B cell (primary cell): ENCODE results near the gene RABAC1. TPM values are rescaled to one million over a fixed set of nuclear protein-coding genes. Genes with fewer than 3 reads are reported as not detected.
A peak's percentile ranks its signal among the peaks of the same experiment; 100 is the strongest.

ENCODE experiments used
- ATAC-seq: fragments of 200-7000 bp; cut with Tn5 transposase; one replicate; pipeline ENCODE4 v1.10.0; 2021; ENCODE audit warnings: low read depth, mild to moderate bottlenecking, moderate number of reproducible peaks, moderate library complexity
- CTCF ChIA-PET: fragments of 350-600 bp; sonication (Branson Sonifier 250); formaldehyde crosslinking; loops from one replicate; lab custom pipeline; 2021; ENCODE audit warnings: antibody characterized with exemption, inconsistent platforms; lab: Charles Lee
- POLR2A ChIA-PET: fragments of 350-600 bp; sonication (Branson Sonifier 250); formaldehyde crosslinking; loops from one replicate; lab custom pipeline; 2021; ENCODE audit warnings: antibody characterized with exemption; lab: Charles Lee
- DNase-seq: peaks from one replicate; pipeline ENCODE4 v3.0.0; 2013
- H2AFZ ChIP-seq: 2 replicates; pipeline ENCODE4 v1.6.1; 2012; ENCODE audit warnings: mild to moderate bottlenecking, low read depth, low read length; ENCODE audit not compliant: insufficient read depth, poor library complexity, severe bottlenecking
- H3K27ac ChIP-seq, 2 donors: 1 replicate in 1 of 2; 2 replicates in 1 of 2; pipeline ENCODE4 v1.5.1; 2012 to 2013; ENCODE audit warnings: low read length in 2 of 2, mild to moderate bottlenecking in 2 of 2, moderate library complexity in 1 of 2
- H3K27me3 ChIP-seq, 4 experiments: fragments of 200-600 bp in 1 of 4; sonication (generic) in 1 of 4; replicated peaks in 1 of 4; 1 replicate in 2 of 4; 2 replicates in 2 of 4; pipeline versions ENCODE4 v1.6.1 to v1.7.0; 2013 to 2016; ENCODE audit warnings: low read length in 3 of 4, mild to moderate bottlenecking in 2 of 4, mixed read lengths in 1 of 4, moderate library complexity in 1 of 4; ENCODE audit not compliant: insufficient read depth in 4 of 4, control insufficient read depth in 3 of 4; ENCODE audit errors: control extremely low read depth in 1 of 4
- H3K36me3 ChIP-seq, 2 experiments: replicated peaks in 1 of 2; 1 replicate in 1 of 2; 2 replicates in 1 of 2; pipeline versions ENCODE4 v1.6.1 to v1.7.1; 2013; ENCODE audit warnings: low read length in 1 of 2; ENCODE audit not compliant: insufficient read depth in 2 of 2, control insufficient read depth in 1 of 2; ENCODE audit errors: control extremely low read depth in 1 of 2, extremely low read depth in 1 of 2
- H3K4me1 ChIP-seq, 2 donors: fragments of 200-600 bp in 1 of 2; sonication (generic) in 1 of 2; 1 replicate in 1 of 2; 2 replicates in 1 of 2; pipeline versions ENCODE4 v1.5.1 to v1.6.1; 2013 to 2017; ENCODE audit warnings: low read length in 2 of 2; ENCODE audit not compliant: control insufficient read depth in 2 of 2, insufficient read depth in 2 of 2
- H3K4me2 ChIP-seq: replicated peaks from 2 replicates; pipeline ENCODE3; 2012; ENCODE audit warnings: mild to moderate bottlenecking, low read depth, low read length; ENCODE audit not compliant: poor library complexity, severe bottlenecking
- H3K4me3 ChIP-seq, 5 experiments: fragments of 200-600 bp in 1 of 5; sonication (generic) in 1 of 5; 1 replicate in 3 of 5; 2 replicates in 2 of 5; pipeline versions ENCODE4 v1.5.1 to v1.7.0; 2011 to 2016; ENCODE audit warnings: low read length in 4 of 5, mild to moderate bottlenecking in 4 of 5, low read depth in 2 of 5, control low read depth in 1 of 5, moderate library complexity in 1 of 5; ENCODE audit not compliant: insufficient read depth in 1 of 5; ENCODE audit errors: control extremely low read depth in 1 of 5, extremely low read depth in 1 of 5
- H3K79me2 ChIP-seq: fragments of 200-600 bp; sonication (generic); one replicate; pipeline ENCODE4 v1.6.0; 2016; ENCODE audit warnings: low read length; ENCODE audit not compliant: control insufficient read depth, insufficient read depth
- H3K9ac ChIP-seq: fragments of 200-600 bp; sonication (generic); 2 replicates; pipeline ENCODE4 v1.6.1; 2017; ENCODE audit warnings: mild to moderate bottlenecking, low read length, moderate library complexity
- H3K9me3 ChIP-seq, 3 donors: one replicate each; pipeline versions ENCODE4 v1.6.1 to v1.7.1; 2013; ENCODE audit warnings: low read length in 2 of 3; ENCODE audit not compliant: control insufficient read depth in 2 of 3, insufficient read depth in 1 of 3; ENCODE audit errors: control extremely low read depth in 1 of 3
- H4K20me1 ChIP-seq: 2 replicates; pipeline ENCODE4 v1.6.0; 2012; ENCODE audit warnings: mild to moderate bottlenecking, low read length; ENCODE audit not compliant: insufficient read depth, control insufficient read depth, poor library complexity, severe bottlenecking
- H3K27ac Mint-ChIP-seq: one replicate; pipeline ENCODE4 v1.8.0; 2021; ENCODE audit warnings: mixed read lengths
- H3K27me3 Mint-ChIP-seq: one replicate; pipeline ENCODE4 v1.8.0; 2021; ENCODE audit warnings: mixed read lengths
- H3K4me1 Mint-ChIP-seq: one replicate; pipeline ENCODE4 v1.8.0; 2021; ENCODE audit warnings: mixed read lengths
- H3K4me3 Mint-ChIP-seq: one replicate; pipeline ENCODE4 v1.8.0; 2021; ENCODE audit warnings: mixed read lengths
- H3K9me3 Mint-ChIP-seq: one replicate; pipeline ENCODE4 v1.8.0; 2022; ENCODE audit warnings: mixed read lengths; ENCODE audit not compliant: insufficient read depth
- EZH2 ChIP-seq: IDR thresholded peaks from 2 replicates; pipeline ENCODE4 v1.6.1; 2012; ENCODE audit warnings: borderline replicate concordance, low read depth, mild to moderate bottlenecking, moderate library complexity, low read length; ENCODE audit not compliant: insufficient read depth, poor library complexity, severe bottlenecking
- WGBS: methylation state at CpG from one replicate; pipeline ENCODE4 v1.1.5; 2013; ENCODE audit warnings: missing lambda C conversion rate; ENCODE audit not compliant: insufficient coverage; 5-methylcytosine and 5-hydroxymethylcytosine counted together
- intact Hi-C: fragments of 100-400 bp; cut with micrococcal nuclease; formaldehyde crosslinking; loops from one replicate; pipeline ENCODE4 v1.10.0; 2022
- polyA plus RNA-seq: library from polyadenylated mRNA; depleted of rRNA; stranded (reverse); fragments of >200 nt; gene quantifications from 2 replicates; pipeline ENCODE4 v1.2.3, GENCODE V29; 2012
- total RNA-seq, 2 donors: library from RNA; stranded (reverse); fragments of 120-200 nt in 1 of 2; gene quantifications; 1 replicate in 1 of 2; 2 replicates in 1 of 2; pipeline versions ENCODE4 v1.2.3 to v1.2.4, GENCODE V29; 2013 to 2022
- TF ChIP-seq, protein P1 (sequence below): fragments of 200-600 bp; IDR thresholded peaks from one replicate; pipeline ENCODE4 v1.8.0; 2022; ENCODE audit warnings: antibody characterized with exemption, mild to moderate bottlenecking

The RABAC1 gene
- total and polyA plus RNA-seq, 2 donors (not counting 1 experiment from before 2014, with no cell fraction given) = 146 to 190 TPM

- H3K27me3 ChIP-seq = peaks cover 0 to 38% (median 27%) of the 10 kb centered on the region in 4 experiments
- Mint-ChIP-seq H3K4me3 (peak overlapping the region; percentile 36), H3K27me3 (peaks cover 16% of the 10 kb centered on the region), H3K27ac (no peak overlapping the region), H3K9me3 (no peaks in the 10 kb centered on the region), H3K4me1 (peaks cover 22% of the 10 kb centered on the region)
- peak overlapping the region; percentile 38 for H3K4me2 ChIP-seq
- no peak overlapping the region for H3K4me3 ChIP-seq
- intact Hi-C loops = no loop called here
- H3K79me2 ChIP-seq = peaks cover 10% of the 10 kb centered on the region
- peaks cover 50 to 53% of the 10 kb centered on the region in 2 donors for H3K4me1 ChIP-seq
- H3K36me3 ChIP-seq = no peaks in the 10 kb centered on the region
- TF ChIP-seq EZH2 = no peak
- TF ChIP-seq, protein P1, sequence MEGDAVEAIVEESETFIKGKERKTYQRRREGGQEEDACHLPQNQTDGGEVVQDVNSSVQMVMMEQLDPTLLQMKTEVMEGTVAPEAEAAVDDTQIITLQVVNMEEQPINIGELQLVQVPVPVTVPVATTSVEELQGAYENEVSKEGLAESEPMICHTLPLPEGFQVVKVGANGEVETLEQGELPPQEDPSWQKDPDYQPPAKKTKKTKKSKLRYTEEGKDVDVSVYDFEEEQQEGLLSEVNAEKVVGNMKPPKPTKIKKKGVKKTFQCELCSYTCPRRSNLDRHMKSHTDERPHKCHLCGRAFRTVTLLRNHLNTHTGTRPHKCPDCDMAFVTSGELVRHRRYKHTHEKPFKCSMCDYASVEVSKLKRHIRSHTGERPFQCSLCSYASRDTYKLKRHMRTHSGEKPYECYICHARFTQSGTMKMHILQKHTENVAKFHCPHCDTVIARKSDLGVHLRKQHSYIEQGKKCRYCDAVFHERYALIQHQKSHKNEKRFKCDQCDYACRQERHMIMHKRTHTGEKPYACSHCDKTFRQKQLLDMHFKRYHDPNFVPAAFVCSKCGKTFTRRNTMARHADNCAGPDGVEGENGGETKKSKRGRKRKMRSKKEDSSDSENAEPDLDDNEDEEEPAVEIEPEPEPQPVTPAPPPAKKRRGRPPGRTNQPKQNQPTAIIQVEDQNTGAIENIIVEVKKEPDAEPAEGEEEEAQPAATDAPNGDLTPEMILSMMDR = no peak
- H3K9ac ChIP-seq = no peak overlapping the region
- H2AFZ ChIP-seq = no peak overlapping the region
- no peak for ATAC-seq
- peaks cover 0 to 16% (median 0%) of the 10 kb centered on the region in 3 donors for H3K9me3 ChIP-seq
- peak; percentile 34 for DNase-seq
- WGBS = 45% methylated on average over 3 of the region's 6 CpGs
- no peak overlapping the region for H3K27ac ChIP-seq
- POLR2A ChIA-PET = no interaction called here
- CTCF ChIA-PET = no interaction called here
- H4K20me1 ChIP-seq = no peaks in the 10 kb centered on the region
Observed at GRCh38 chr19:41923045-41923788, 35.9 kb downstream of the RABAC1 start.

- TF ChIP-seq, protein P1 = no peak
- TF ChIP-seq EZH2 = no peak
- Histone ChIP-seq H3K27me3 (peaks cover 0 to 44% (median 28%) of the 10 kb centered on the region in 4 experiments), H3K4me1 (peaks cover 48 to 51% of the 10 kb centered on the region in 2 donors), H4K20me1 (no peaks in the 10 kb centered on the region), H3K4me2 (peak overlapping the region; percentile 38), H2AFZ (no peak overlapping the region), H3K36me3 (no peaks in the 10 kb centered on the region), H3K9ac (no peak overlapping the region), H3K79me2 (peaks cover 10% of the 10 kb centered on the region), H3K9me3 (peaks cover 0 to 22% (median 0%) of the 10 kb centered on the region in 3 donors), H3K4me3 (no peak overlapping the region), H3K27ac (no peak overlapping the region)
- Mint-ChIP-seq H3K4me1 (peaks cover 21% of the 10 kb centered on the region), H3K27ac (no peak overlapping the region), H3K4me3 (peak overlapping the region; percentile 56), H3K27me3 (peaks cover 16% of the 10 kb centered on the region), H3K9me3 (no peaks in the 10 kb centered on the region)
- ChIA-PET POLR2A (interaction anchor here (0.6 to 1.5 kb wide), 2 partner anchors 22 to 36 kb away, joined by 3 read pairs; no protein-coding TSS in a partner anchor), CTCF (interaction anchor here (2.0 kb wide), 1 partner anchor 50 kb away, joined by 7 read pairs; no protein-coding TSS in a partner anchor)
- ATAC-seq (no peak), DNase-seq (no peak)
- intact Hi-C loops = no loop called here
- 27% methylated on average over 7 of the region's 18 CpGs for WGBS
Observed at GRCh38 chr19:41922585-41922984, 36.5 kb downstream of the RABAC1 start.
